ENCODE data around the gene ANKH. TPM values are rescaled to one million over a fixed set of nuclear protein-coding genes. Genes with fewer than 3 reads are reported as not detected.

The ANKH gene
- total and polyA plus RNA-seq, 4 donors = 10.8 to 46.7 (median 17.2) TPM

DNA sequence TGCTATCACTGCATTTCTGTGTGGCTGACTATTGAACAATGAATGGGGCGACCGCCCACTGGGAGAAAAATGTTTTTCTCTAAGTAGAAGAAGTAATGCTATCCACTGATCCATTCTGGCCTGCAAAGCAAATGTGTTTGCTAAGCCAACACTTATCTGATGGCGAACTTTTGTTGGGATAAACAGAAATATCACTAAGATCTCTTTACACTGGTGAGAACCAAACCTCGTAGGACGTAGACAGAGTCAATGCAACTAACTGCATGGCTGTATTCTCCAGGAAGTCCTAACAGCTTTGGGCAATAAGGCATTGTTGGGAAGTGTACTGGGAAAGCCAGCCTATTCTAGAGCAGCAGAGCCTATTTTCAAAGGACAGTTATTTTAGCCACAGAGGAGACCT, 77.7 kb downstream of the ANKH start:
- 91 to 93% methylated on average over 5 of the region's 5 CpGs for WGBS, 2 donors
- H3K27ac ChIP-seq (ENCODE audit: low read depth in 1 of 2, low read length in 1 of 2) = no peak overlapping the region
- no peak overlapping the region for H3K4me3 ChIP-seq
- TF ChIP-seq, protein P1, sequence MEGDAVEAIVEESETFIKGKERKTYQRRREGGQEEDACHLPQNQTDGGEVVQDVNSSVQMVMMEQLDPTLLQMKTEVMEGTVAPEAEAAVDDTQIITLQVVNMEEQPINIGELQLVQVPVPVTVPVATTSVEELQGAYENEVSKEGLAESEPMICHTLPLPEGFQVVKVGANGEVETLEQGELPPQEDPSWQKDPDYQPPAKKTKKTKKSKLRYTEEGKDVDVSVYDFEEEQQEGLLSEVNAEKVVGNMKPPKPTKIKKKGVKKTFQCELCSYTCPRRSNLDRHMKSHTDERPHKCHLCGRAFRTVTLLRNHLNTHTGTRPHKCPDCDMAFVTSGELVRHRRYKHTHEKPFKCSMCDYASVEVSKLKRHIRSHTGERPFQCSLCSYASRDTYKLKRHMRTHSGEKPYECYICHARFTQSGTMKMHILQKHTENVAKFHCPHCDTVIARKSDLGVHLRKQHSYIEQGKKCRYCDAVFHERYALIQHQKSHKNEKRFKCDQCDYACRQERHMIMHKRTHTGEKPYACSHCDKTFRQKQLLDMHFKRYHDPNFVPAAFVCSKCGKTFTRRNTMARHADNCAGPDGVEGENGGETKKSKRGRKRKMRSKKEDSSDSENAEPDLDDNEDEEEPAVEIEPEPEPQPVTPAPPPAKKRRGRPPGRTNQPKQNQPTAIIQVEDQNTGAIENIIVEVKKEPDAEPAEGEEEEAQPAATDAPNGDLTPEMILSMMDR (IDR thresholded peaks at IDR 0.05; ENCODE audit: control extremely low read depth, extremely low read depth) = no peak
- DNase-seq (no peak), ATAC-seq (ENCODE audit: insufficient read depth, low FRiP score) (no peak)
- H3K9ac ChIP-seq (ENCODE audit: insufficient read depth in 1 of 2, low read length in 2 of 2) = no peak overlapping the region
- H3K36me3 ChIP-seq (ENCODE audit: control insufficient read depth in 4 of 4, insufficient read depth in 4 of 4, low read length in 4 of 4) = no peaks in the 10 kb centered on the region
- no peaks in the 10 kb centered on the region for H3K27me3 ChIP-seq (ENCODE audit: control insufficient read depth in 3 of 3, insufficient read depth in 3 of 3, low read length in 2 of 3)
- peaks cover 0 to 5% (median 0%) of the 10 kb centered on the region in 5 donors for H3K4me1 ChIP-seq (ENCODE audit: control insufficient read depth in 5 of 5, insufficient read depth in 5 of 5, low read length in 5 of 5)
- H3K9me3 ChIP-seq (ENCODE audit: control insufficient read depth in 4 of 4, insufficient read depth in 3 of 4, low read length in 3 of 4) = no peaks in the 10 kb centered on the region

DNA sequence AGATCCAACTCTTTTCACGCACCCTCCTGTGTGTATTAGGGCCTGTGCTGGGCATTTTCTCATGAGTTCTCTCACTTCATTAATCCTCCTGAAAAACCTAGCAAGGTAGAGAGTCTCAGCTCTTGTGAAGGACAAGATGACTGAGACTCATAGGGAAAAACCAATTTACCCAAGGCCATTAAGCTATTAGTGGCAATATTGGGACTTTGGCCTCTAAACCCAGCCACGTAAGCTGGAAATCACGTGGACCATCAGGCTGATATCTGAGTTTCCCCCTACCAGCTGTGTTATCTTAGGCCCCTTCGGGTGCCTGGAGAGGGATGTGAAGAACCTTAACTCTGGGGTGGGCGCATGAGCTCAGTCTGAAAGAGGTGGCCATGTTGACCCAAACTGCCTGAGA, 80.7 kb downstream of the ANKH start:
- no peaks in the 10 kb centered on the region for H3K9me3 ChIP-seq (ENCODE audit: control insufficient read depth in 4 of 4, insufficient read depth in 3 of 4, low read length in 3 of 4)
- no peak overlapping the region for H3K4me3 ChIP-seq
- H3K27me3 ChIP-seq (ENCODE audit: control insufficient read depth in 3 of 3, insufficient read depth in 3 of 3, low read length in 2 of 3) = no peaks in the 10 kb centered on the region
- DNase-seq (no peak), ATAC-seq (ENCODE audit: insufficient read depth, low FRiP score) (no peak)
- no peak overlapping the region for H3K27ac ChIP-seq (ENCODE audit: low read depth in 1 of 2, low read length in 1 of 2)
- TF ChIP-seq, protein P1 (IDR thresholded peaks at IDR 0.05; ENCODE audit: control extremely low read depth, extremely low read depth) = no peak
- no peaks in the 10 kb centered on the region for H3K36me3 ChIP-seq (ENCODE audit: control insufficient read depth in 4 of 4, insufficient read depth in 4 of 4, low read length in 4 of 4)
- H3K9ac ChIP-seq (ENCODE audit: insufficient read depth in 1 of 2, low read length in 2 of 2) = no peak overlapping the region
- peaks cover 0 to 5% (median 0%) of the 10 kb centered on the region in 5 donors for H3K4me1 ChIP-seq (ENCODE audit: control insufficient read depth in 5 of 5, insufficient read depth in 5 of 5, low read length in 5 of 5)
- 100% methylated on average over 5 of the region's 5 CpGs for WGBS, 2 donors

DNA sequence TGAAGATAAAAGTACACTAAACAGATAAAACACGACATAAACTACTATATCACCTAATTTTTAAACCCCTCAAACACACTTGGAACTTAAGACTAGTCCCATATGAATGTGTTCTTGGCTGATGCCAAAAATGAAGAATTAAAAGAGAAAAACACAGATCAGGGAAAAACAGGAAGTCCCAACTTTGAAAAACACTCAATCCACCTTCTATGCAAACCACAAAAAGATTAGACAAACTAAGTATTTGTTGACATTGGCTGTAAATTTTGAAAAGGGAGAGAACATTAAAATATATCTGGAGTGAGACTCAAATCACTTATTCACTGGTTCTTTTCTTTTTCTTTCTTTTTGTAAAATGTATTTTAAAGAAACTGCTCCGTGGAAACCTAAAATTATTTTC, 81.4 kb downstream of the ANKH start:
- Histone ChIP-seq H3K9ac (ENCODE audit: insufficient read depth in 1 of 2, low read length in 2 of 2) (no peak overlapping the region), H3K36me3 (ENCODE audit: control insufficient read depth in 4 of 4, insufficient read depth in 4 of 4, low read length in 4 of 4) (no peaks in the 10 kb centered on the region), H3K4me3 (no peak overlapping the region), H3K9me3 (ENCODE audit: control insufficient read depth in 4 of 4, insufficient read depth in 3 of 4, low read length in 3 of 4) (no peaks in the 10 kb centered on the region), H3K4me1 (ENCODE audit: control insufficient read depth in 5 of 5, insufficient read depth in 5 of 5, low read length in 5 of 5) (peaks cover 0 to 5% (median 0%) of the 10 kb centered on the region in 5 donors), H3K27ac (ENCODE audit: low read depth in 1 of 2, low read length in 1 of 2) (no peak overlapping the region), H3K27me3 (ENCODE audit: control insufficient read depth in 3 of 3, insufficient read depth in 3 of 3, low read length in 2 of 3) (no peaks in the 10 kb centered on the region)
- WGBS, 2 donors = 63 to 70% methylated on average over 2 of the region's 2 CpGs
- DNase-seq (peak in 1 of 3 donors; percentile 11), ATAC-seq (ENCODE audit: insufficient read depth, low FRiP score) (no peak)
- TF ChIP-seq, protein P1 (IDR thresholded peaks at IDR 0.05; ENCODE audit: control extremely low read depth, extremely low read depth) = no peak
